Epidermal melanocyte (primary cell): ENCODE data around the gene GADD45G.

Experiments used
- DNase-seq: peaks from one replicate; pipeline ENCODE4 v3.0.0; 2011; ENCODE audit warnings: low spot score; ENCODE audit not compliant: insufficient read length

The GADD45G gene

DNA sequence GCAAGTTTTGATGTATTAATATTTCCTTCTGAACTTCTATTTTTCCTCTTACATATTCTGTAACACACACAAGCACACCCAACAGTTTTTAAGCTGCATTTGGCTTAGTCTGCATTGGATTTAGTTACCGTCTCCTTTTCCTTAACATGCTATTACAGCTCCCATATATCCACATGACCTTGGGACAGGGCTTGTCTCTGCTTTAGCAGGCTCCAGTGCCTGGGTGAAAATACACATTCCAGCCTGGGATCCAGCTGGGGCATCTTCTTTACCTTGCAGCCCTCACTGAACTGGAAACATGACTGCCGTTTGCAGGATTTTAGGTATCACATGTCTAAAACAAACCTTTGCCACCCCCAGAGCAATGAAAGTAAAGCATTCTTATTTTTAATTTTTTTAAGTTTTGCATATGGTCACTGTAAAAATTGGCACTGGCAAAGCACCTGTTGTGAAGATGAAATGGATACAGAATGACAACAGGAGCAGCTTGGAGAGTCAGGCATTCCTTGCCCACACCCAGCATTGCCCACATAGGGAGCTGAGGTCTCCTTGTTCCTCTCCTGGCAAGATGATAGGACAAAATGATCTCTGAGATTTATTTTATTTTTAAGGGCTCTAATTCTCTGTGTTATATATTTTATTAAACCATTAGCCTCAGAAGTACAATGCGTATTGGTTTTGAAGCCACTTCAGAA, 4.0 kb downstream of the GADD45G start:
- DNase-seq: no peak

DNA sequence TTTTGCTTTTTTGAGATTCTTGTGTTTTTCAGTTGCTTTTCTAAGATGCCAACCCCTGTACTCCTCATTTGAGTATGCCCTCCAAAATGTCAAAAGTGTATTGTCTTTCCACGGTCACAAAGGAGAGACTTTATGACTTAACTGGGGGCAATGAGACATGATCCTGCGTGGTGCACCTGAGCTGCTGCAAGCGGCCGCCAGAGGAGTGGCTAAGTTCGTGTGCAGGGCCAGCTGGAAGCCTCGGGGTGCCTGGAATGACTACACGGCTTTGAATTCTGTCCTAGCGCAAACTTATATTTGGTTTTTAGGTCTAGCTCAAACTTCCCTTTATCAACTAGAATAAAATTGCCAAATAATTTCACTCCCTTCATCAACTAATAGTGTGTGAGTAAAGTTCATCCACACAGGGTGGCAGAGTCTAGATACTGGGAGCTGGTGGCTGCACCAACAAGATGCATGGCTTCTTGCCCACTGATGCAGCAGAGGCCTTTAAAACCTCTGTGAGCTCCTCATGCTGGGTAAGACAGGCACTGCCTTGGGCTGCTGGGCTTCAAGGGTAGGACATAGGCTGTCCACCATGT, 4.7 kb downstream of the GADD45G start:
- no peak for DNase-seq

DNA sequence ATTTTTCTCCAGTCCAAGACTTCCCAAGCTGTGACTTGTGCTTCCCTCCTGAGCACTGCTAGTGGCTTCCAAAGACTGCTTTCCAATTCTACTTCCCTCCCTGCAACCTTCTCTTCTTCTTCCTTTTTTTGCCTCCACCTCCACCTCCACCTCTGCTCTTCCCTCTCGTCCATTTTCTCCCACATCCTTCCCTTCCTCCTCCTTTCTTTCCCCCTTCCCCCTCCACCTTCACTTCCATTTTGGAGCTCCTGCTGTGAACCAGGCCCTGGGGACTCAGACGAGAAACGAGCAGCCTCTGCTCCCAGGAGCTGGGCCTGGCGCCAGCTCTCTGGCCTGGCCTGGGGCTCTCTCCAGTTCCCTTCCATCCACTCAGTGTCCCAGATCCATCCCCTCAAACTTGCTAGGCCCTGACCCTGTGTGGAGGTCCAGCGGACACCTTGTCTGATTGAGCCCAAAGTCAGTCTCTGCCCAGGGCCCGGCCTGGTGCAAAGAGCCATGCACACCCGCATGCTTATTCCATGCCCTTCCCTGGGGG, 5.6 kb downstream of the GADD45G start:
- no peak for DNase-seq

DNA sequence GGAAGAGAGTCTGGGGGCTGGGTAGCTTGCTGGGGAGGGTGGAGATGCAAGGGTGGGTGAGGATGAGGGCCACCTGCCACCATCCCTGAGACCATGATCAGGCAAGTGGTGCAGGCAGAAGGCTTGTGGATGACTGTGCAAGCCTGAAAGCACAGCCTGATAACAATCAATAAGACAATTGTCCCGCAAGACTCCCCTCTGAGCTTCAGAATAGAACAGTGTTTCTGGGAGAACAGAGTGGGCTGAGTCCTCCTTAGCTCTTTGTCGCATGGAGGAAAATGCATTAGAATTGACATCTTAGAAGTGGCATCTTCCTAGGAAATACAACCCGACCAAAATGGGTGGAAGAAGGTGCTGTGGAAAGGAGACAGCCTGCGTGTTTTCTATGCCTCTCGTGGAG, 6.6 kb downstream of the GADD45G start:
- DNase-seq: no peak

DNA sequence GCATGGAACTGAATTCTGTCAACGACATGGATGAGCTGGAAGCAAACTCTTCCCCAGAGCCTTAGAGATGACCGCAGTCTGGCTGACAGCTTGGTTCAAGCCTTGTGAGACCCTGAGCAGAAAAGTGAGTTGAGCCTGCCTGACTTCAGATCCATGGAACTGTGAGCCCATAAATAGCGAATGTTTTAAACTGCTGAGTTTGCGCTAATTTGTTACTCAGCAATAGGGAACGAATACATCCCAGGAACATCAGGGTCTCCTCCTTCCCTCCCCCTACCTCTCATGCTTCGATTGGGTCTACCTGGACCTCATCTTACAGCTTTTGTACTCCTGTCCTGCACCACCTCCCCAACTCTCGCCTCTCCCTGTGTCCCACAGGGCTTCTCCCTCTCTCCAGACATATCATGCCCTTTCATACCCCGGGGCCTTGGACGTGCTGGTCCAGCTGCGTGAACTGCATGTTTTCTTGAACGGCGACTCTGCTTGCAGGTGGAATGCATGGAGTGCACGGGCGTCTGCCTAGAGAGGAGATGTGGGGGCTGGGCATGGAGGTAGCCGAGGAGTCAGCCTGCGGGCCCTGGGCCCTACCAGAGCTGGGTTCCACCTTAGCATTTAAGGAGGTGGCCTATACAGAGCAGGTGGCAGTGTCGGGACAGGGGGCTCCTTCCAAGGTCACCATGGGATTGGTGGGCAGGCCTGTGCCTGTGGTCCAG, 7.9 kb downstream of the GADD45G start:
- no peak for DNase-seq

DNA sequence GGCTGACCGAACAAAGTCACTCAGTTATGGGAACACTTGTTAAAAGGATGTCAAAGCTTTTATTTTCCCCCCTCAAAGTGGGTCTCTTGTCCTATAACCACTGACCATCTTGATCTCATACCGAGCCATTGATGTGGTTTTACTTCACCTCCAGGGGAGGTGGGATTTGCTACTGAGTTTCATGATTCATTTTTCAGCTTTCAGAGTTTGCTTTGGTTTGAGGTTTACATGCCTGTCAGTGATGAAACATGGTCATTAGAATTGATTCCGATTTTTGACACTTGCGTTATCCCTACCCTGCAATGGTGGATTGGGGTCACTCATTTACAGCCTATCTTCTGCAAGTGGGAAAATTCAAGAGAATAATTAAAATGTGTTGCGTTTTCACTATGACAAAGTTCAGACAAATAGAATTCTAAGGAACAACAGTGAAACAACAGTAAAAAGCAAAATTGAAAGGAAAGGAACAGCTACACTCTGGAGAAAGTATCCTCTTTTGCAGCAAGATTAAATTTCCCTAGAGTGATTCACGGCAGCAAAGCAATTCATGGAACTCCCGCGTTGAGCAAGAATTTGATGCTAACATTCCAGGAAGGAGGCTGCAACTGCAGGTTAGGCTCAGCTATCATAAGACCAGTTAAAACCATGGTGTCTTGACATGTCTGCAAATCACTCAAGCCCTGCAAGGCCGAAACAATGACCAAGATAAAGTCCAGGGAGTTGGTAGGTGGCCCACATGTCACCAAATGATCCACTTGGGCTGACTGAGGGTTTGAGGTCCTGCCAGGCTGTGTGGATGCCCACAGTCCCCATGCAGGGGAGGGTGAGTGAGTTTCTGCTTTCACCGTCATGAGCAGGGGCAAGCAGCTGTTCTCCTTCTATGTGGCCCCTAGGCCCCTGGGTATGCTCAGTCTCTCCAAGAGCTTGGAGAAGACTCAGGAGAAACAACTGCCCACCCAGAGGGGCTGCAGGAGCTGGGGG, 9.4 kb downstream of the GADD45G start:
- DNase-seq: no peak

DNA sequence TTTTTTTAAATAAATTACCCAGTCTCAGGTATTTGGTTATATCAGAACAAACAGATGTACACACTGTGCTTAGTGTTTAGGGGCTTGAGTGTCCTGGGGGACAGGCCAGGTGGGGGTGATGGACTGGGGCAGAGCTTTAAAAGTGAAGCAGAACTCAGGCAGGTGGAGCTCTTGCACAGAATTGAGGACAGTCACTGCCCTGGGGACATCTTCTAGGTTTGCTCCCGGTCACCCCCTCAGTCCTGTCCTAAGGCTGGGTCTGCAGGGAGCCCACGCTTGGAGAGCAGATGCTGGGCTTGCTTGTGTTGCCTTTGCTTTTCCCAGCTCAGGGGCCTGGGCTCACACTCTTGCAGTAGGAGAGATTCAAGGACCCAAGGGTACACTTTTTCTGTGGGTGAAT, 10.8 kb downstream of the GADD45G start:
- no peak for DNase-seq

DNA sequence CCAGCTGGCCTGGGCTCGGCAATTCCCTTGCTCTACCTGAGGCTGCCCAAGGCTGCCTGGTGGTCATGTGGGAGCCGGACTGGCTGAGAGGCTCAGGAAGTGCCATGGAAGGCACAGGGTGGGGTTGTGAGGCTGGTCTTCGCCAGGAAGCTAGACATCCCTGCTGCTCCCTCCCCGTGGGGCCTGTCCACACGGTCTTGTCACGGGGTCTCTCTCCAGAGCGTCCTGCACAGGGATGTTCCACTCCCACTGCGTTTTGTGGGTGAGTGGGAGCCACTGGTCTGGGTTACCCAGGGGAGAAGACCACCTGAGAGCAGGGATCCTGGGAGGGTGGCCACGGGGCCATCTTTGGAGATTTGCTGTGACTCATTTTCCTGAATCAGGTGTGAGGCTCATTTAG, 11.6 kb downstream of the GADD45G start:
- no peak for DNase-seq

DNA sequence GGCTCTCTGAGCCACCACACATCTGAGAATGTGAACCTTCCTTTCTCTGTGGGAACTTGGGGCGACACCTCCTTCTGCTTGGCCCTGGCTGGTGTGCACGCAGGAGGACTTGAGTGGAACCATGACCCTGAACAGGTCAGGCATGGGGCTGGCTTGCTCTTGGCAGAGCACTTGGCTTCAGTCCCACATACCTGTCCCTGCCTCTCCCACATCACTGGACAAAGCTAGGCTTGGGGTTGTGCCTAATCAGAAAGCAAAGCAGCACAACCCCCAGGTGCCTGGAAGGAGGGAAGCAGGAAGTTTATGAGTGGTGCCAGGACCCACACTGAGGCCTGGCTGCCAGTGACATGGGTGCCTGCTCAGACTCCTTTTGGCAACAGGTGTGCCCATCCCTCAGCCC, 13.2 kb downstream of the GADD45G start:
- DNase-seq: no peak

DNA sequence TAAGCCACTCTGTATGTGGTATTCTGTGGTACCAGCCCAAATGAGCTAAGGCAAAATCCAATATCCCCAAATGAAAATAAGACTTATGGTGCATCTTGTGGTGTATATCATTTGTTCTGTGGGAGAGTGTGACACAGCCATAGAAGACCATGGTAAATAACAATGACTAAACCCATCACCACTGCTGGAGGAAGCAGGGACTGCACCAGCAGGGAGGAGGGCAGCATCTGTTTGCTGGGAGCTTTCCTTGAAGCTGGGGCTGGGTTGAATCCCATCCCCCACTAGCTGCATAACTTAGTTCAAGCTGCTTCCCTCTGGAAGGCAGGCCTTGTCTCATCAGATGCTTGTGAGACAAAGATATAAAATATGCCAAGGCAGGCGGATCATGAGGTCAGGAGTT, 14.2 kb downstream of the GADD45G start:
- no peak for DNase-seq

DNA sequence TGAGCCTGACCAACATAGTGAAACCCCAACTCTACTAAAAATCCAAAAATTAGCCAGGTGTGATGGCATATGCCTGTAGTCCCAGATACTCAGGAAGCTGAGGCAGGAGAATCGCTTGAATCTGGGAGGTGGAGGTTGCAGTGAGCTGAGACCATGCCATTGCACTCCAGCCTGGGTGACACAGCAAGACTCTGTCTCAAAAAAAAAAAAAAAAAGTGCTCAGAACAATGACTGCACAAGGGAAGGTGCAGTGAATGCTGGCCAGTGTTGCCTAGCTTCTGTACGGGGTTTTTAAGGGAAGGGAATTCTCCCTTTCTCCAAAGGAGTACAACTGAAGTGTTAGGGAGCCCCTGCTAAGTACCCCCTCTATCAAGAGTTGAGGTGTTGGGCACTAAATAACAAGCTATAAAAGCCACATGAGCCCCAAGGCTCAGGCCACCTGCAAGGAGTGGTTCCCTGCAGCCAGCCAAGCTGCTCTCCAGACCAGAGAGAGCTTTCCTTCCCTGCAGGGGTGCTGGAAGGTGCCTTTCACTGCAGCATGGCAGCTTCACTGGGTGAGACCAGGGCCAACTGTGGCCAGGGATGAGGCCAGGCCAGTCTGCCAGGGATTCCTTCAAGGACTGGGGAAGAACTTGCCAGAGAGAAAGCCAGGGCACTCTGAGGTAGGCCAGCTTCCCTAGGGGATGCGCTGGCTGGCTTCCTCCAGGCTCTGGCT, 14.8 kb downstream of the GADD45G start:
- no peak for DNase-seq

DNA sequence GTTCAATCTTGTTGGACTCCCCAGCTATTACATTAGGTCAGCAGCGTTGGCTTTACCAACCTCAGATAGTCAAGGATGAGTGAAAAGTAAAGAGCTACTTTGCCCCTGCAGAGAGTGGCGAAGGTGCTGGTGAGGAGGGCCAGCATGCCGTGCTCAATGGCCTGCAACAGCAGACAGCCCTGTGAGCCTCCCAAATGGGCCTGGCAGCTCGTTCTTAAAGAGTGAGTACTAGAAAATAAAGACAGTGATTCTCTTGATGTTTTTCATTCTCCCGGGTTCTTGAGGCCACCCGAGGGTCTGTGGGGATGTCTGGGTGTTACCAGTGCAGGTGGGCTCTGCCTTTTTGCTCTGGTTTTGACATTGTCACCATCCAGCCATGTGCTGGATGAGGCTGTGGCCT, 16.2 kb downstream of the GADD45G start:
- no peak for DNase-seq

DNA sequence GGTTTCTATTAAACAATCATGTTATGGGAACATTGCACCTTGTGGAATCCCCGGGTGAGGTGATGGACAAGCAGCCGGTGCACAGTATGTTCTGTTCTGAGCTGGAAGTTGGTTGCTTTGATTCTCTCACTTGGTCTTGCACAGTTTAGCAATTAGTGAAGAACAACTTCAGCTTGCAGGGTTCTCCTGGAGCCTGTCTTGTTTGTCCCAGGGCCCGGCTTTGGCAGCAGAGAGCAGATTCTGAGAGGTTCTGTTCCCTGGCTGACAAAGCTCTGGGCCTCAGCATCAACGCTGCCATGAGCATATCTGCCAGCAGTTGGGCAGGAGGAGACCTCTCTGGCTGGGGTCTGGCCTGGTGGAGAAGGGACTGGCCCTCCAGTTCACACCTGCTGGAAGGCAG, 16.9 kb downstream of the GADD45G start:
- no peak for DNase-seq

DNA sequence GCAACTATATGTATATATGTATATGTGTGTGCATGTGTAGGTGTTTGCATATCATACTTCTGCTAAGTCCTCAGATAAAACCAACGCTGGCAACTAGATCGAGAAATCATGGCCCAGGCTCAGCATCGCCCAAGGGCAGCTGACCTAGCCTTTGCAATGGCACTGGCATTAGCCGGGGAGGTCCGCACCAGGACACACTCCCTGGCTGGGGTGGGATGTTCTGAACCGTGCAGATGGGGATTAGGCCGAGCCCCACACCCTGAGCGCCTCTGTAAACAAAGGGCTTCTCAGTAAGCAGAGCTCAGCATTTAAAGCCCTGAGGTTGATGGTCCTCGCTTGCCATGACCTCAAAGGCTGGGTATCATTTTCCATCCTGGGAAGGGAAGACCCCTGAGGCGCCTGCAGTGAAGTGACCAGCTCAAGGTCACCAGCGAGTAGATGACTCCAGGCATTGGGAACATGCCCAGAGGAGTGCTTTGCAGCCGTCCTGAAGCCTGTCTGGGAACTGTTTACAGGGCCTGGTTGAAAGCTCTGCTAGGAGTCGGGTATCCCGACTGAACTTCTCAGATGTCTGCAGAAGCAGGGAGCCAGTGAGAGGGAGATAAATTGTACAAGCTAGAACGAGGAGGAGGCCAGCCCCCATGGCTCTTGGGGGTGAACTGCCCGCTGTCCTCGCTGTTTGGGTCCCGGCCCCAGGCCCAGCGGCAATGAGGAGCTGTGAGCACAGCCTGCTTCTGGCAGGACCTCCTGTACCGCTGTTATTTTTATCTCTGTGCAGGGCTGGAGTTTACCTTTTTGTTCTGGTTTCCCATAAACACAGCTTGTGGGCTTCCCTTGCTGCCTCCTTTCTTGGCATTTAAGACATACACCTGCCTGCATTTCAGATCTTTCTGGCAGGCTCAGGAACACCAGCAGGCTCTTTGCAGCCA, 18.4 kb downstream of the GADD45G start:
- DNase-seq: no peak

DNA sequence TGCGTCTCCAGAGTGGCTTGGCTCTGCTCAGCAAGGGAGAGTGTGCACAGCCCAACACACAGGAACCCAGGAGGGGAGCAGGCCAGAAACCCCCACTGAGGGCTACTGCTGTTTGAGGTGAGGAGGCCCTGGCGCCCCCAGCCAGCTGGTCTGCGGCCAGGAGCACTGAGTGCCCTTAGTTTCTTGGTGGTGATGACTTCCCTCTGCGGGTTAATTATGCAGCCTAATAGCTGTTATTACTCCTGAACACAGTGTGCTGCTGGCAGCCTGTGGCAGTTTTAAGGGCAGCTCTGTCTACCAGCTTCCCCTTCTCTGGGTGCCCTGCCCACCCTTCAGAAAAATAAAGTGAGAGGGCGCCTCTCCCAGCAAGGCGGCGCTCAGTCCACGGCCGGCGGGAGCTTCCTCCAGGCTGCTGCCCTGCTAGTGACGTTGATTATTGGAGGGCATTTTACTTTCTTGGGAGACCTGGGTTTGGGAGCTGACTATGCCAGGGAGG, 19.2 kb downstream of the GADD45G start:
- DNase-seq: no peak

DNA sequence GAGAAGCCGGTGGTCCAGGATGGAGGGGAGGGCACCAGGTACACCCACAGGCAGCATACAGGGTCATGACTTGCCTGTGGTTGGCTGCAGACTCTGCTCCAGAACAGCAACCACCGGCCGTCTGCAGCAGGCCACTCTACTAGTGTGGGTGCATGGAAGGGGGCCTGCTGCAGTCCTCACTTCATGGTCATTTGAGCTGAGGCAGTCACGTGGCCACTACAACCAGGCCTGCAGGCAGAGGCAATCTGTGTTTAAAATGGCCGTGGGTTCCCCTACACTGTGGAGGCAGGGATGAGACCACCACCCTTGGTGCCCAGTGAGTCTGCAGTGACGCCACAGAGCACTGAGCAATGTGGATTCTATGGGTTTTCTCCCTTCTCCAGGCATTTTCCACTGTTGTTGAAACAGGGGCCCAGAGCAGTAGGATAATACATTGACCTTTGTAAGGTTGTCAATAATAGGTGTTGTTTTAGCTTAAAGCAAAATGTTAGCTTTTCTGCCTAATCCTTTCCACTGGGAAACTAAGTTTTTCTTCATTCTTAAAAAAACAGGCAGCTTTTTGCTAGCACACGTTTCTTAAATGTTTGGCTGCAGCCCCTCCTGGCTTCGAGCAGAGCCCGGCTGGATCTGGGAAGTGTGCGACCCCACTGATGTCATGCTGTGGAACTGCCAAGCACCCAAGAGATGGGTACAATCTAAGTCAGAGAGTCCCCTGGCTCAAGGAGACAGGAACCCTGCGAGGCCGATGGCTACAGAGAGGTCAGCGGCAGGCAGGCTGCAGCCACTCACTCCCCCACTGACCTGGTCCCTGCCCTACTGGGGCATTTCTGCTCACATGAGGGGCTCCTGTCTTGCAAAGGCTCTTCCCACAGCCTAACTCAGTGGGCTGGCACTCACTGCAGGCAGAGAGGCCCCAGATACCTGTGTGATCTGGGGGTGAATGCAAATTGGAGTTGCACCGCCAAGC, 21.2 kb downstream of the GADD45G start:
- no peak for DNase-seq

DNA sequence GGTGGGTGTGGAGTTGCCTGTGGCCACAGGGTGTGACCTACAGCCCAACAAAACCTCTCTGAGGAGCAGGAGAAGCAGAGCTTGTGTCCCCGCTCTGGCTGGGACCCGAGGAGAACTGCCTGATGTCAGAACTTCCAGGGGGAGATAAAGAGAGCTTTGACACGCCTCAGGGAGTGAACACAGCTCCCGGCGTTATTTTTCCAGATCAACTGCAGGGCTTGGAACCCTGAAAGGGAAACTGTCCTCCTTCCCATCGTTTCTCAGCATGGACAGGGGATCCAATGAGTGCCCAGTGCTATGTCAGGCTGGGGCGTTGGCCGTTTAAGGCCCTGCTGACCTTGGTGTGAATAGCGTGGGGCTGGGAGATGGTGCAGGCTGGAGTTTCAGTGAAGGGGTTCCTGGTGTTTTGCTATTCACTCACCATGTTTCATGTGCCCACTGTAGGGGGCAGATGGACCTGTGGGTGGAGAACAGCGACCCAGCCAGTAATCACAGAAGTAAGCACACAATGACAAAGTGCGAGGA, 22.0 kb downstream of the GADD45G start:
- no peak for DNase-seq

DNA sequence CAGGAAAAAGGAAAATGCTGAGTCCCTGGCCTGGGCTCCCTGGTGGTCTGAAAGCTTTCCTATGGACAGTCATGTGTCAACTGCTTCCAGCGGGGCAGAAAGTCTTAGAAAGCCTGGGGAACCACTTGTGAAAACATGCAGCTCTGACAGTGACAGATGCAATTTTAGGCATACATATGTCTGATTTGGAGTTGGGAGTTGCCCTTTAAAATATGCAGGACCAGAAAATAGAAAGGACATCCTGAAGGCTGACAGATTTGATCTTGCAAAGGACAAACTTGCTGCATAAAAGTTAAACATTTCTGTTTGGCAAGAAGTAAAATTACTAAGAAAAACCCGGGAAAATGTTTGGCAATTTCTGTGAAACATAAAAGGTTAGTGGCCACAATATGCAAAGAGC, 23.8 kb downstream of the GADD45G start:
- no peak for DNase-seq
